ENCODE results near the gene TOGARAM2.

The TOGARAM2 gene

GRCh38 chr2:29000481-29000880 lies 19.4 kb downstream of the TOGARAM2 start:
- no peak for DNase-seq

GRCh38 chr2:29000956-29001355 lies 19.9 kb downstream of the TOGARAM2 start:
- no peak for DNase-seq

GRCh38 chr2:29001806-29002205 lies 20.7 kb downstream of the TOGARAM2 start:
- DNase-seq, result no peak

GRCh38 chr2:29004755-29005154 lies 23.7 kb downstream of the TOGARAM2 start:
- no peak for DNase-seq

GRCh38 chr2:29005331-29005730 lies 24.2 kb downstream of the TOGARAM2 start:
- no peak for DNase-seq

- DNase-seq, result no peak
Observed at GRCh38 chr2:29006092-29006979, 25.2 kb downstream of the TOGARAM2 start.

- no peak for DNase-seq
Observed at GRCh38 chr2:29006980-29007301, 25.8 kb downstream of the TOGARAM2 start.

- DNase-seq, result no peak
Observed at GRCh38 chr2:29009270-29009669, 28.2 kb downstream of the TOGARAM2 start.

- no peak for DNase-seq
Observed at GRCh38 chr2:29009711-29010677, 28.9 kb downstream of the TOGARAM2 start.

- DNase-seq, result no peak
Observed at GRCh38 chr2:29010946-29011345, 29.8 kb downstream of the TOGARAM2 start.

GRCh38 chr2:29011418-29012060 lies 30.4 kb downstream of the TOGARAM2 start:
- DNase-seq, result peak; percentile 33

- DNase-seq, result no peak
Observed at GRCh38 chr2:29012211-29012681, 31.1 kb downstream of the TOGARAM2 start.

GRCh38 chr2:29013057-29013780 lies 32.1 kb downstream of the TOGARAM2 start:
- no peak for DNase-seq

GRCh38 chr2:29014331-29014730 lies 33.2 kb downstream of the TOGARAM2 start:
- DNase-seq, result peak; percentile 17

GRCh38 chr2:29014811-29015421 lies 33.8 kb downstream of the TOGARAM2 start:
- DNase-seq, result peak; percentile 52

GRCh38 chr2:29015701-29016470 lies 34.8 kb downstream of the TOGARAM2 start:
- no peak for DNase-seq

GRCh38 chr2:29016504-29016903 lies 35.4 kb downstream of the TOGARAM2 start:
- no peak for DNase-seq

- DNase-seq, result no peak
Observed at GRCh38 chr2:29017716-29018435, 36.8 kb downstream of the TOGARAM2 start.

- DNase-seq, result no peak
Observed at GRCh38 chr2:29021886-29022285, 40.8 kb downstream of the TOGARAM2 start.

GRCh38 chr2:29022679-29023078 lies 41.6 kb downstream of the TOGARAM2 start:
- DNase-seq, result no peak
